HG03039 (cell line): ENCODE measurements around the gene CAPG.
"Not testable (repeated sequence)": the region's sequence is repeated elsewhere in the genome, so short reads cannot be mapped to it uniquely, and the experiment has no call there.

Experiments used
- ATAC-seq: cut with Tn5 transposase; IDR thresholded peaks from one replicate; pipeline ENCODE4 v1.9.1; 2021; ENCODE audit warnings: mild to moderate bottlenecking, moderate library complexity; ENCODE audit not compliant: unreplicated experiment

The CAPG gene

GRCh38 chr2:85398426-85399182, 11.6 kb downstream of the CAPG start:
- no peak for ATAC-seq

GRCh38 chr2:85397925-85398331, 12.2 kb downstream of the CAPG start:
- no peak for ATAC-seq

DNA sequence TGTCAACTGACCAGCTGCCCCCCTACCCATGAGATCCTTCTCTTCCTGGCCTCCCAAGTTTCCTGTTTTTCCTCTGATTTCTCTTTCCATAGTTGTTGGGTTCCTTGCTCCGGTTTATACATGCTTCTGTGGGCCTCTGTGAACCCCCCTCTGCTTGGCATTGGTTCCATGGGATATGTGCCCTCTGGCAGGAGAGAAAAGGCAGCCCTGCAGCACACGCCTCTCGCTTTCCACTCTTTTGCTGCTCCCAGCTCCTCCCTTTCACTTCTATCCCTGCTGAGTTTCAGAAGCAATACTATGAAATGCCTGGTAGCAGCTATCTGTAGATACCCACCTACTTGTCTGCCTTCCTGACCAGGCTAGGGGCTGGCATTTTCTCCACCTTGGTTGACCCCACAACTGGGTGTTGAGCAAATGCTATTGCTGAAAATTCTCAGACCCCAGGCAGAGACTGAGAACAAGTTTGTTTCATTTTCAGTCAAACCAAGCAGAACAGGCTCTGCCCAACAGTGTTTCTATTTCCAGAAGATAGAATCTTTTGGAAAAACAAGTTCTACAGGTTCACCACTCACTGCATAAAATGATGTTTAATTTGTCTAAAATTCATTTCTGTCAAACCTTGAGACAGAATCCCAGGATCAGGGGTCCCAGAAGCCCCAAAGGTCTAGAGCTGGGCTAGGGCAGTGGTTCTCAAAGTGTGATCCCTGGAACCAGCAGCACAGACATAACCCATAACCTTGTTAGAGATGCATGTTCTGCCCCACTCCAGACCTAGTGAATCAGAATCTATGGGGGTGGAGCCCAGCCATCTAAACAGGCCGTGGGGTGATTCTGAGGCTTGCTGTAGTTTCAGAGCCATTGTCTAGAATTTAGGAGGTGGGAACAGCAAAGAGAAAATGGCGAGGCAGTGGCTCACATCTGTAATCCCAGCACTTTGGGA, 13.4 kb downstream of the CAPG start:
- no peak for ATAC-seq

DNA sequence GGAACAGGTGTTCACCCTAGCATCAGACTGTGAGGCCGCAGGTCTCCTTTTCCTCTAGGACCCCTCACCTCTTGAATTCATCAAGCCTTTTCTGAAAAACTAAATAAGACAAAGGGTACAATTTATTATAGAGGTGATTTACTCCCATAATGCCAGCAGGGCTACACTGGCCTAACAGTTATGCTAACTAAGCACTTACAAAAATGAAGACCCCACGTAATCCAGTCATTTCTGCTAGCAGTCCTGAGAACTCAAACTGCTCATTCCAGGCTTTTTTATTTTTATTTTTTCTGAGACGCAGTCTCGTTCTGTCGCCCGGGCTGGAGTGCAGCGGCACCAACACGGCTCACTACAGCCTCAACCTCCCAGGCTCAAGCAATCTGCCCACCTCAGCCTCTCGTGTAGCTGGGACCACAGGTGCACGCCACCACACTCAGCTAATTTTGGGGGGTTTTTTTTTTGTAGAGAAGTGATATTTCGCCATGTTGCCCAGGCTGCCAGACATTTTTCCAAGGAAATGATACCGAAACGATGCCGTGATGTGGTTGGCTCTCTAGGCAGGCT, 14.2 kb downstream of the CAPG start:
- ATAC-seq: no peak

DNA sequence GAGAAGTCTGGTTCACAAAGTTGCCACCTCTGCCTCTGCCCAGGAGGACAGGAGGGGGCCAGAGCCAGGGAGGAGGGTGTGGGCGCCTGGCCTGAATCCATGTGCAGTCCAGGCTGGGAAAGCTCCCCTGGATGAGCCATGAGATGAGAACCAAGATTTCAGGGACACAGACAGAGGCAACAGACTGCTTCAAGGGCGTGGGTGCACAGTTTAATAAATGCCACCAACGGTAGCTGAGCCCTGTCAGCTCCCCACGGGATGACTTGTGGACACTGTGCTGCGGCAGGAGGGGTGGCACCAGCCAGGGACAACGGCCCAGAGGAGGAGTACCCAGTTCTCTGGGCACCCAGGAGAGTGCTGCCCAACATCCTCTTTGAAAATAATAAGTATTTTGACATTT, 15.2 kb downstream of the CAPG start:
- no peak for ATAC-seq

- ATAC-seq: no peak
Measured at GRCh38 chr2:85394261-85394681, 15.9 kb downstream of the CAPG start.

DNA sequence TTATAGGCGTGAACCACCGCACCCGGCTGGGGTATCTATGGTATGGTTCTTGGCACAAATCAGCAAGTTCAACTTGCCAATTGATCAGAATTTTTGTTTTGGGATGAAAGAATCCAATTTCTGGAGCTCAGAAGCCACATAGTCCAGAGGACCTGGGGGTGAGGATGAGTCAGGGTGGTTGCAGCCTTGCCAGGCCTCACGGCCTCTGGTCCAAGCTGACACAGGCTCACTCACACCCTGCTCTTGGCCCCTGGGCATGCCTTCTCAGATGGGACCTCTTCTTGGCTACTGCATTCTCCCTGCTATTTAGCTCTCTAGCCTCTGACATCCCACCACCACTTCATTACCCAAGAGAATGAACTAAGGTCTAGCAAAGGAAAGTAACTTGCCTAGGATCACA, 16.3 kb downstream of the CAPG start:
- ATAC-seq: no peak

DNA sequence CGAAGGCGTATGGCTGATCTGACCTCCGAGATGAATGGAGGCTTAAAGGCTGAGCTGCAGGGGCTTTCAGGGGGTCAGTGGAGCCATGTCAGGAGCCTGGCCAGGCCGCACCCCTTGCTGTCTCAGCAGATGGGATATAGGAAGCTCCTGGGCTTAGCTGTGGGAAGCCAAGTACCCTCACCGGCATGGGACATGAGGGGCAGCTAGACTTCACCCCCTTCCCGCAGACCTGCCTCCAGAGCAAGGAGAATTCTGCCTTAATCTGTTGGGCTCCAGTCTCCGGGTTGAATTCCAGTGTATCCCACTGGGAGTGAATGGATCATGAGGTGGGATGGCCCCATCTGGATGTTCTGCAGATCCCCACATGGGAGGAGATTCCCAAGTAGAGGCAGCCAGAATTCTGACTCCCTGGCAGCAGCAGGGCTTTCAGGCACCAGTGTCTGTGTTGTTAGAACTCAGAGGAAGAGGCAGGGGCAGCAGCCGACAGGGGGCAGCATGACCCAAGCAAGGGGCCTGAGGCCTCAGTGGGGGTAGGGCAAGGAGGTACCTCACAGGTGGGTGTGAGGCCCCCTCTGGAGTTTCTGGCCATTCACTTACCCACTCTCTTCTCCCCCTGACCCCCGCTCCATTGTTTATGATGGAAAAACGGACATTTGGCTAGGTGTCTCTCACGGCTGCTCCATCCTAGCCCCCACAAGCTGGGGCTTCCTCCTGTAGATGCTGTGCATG, 19.1 kb downstream of the CAPG start:
- ATAC-seq: no peak

- ATAC-seq: no peak
Measured at GRCh38 chr2:85388878-85389538, 21.2 kb downstream of the CAPG start.

- ATAC-seq: no peak
Measured at GRCh38 chr2:85387754-85388153, 22.4 kb downstream of the CAPG start.

DNA sequence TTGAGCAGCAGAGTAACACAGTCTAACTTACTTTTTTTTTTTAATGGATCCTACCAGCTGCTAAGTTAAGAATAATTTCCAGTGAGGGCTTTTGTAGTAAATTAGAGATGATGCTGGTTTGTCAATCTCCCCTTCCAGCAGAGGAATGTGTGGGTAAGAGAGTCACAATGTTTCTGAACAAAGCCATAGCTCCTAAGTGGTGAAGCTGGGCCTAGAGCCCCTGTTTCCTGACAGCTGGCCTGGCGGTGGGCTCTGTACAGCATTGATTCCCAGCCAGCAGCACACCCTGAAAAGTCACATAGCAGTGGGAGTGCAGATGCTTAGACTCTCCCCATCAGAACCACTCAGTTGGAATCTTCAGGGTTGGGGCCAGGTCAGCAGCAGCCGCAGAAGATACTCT, 24.4 kb downstream of the CAPG start:
- no peak for ATAC-seq

- ATAC-seq: no peak
Measured at GRCh38 chr2:85383850-85384249, 26.3 kb downstream of the CAPG start.

DNA sequence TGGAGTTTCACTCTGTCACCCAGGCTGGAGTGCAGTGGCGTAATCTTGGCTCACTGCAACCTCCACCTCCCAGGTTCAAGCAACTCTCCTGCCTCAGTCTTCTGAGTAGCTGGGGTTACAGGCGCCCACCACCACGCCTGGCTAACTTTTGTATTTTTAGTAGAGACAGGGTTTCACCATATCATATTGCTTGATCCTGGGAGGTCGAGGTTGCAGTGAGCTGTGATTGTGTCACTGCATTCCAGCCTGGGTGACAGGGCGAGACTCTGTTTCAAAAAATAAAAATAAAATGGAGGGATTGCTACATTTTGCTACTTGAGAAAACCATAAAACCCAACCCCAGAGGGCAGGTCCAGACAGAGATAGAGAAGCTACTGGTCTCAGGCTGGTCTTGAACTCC, 27.0 kb downstream of the CAPG start:
- ATAC-seq: not testable (repeated sequence)

- ATAC-seq: no peak
Measured at GRCh38 chr2:85380048-85380447, 30.1 kb downstream of the CAPG start.

- ATAC-seq: no peak
Measured at GRCh38 chr2:85378257-85378656, 31.9 kb downstream of the CAPG start.

- no peak for ATAC-seq
Measured at GRCh38 chr2:85377083-85377482, 33.1 kb downstream of the CAPG start.

GRCh38 chr2:85376291-85377065, 33.7 kb downstream of the CAPG start:
- ATAC-seq: no peak

- ATAC-seq: no peak
Measured at GRCh38 chr2:85371045-85371444, 39.1 kb downstream of the CAPG start.

GRCh38 chr2:85369500-85369899, 40.7 kb downstream of the CAPG start:
- ATAC-seq: no peak

- ATAC-seq: no peak
Measured at GRCh38 chr2:85368921-85369320, 41.2 kb downstream of the CAPG start.
